LNCAP (cell line): ENCODE data around the gene CLOCK.

Experiments used
- CTCF ChIP-seq: fragments of 450-650 bp; IDR thresholded peaks from 2 replicates; pipeline ENCODE4 v1.5.1; 2017; ENCODE audit warnings: mild to moderate bottlenecking

Gene CLOCK

GRCh38 chr4:55498051-55498450 lies 48.7 kb downstream of the CLOCK start:
- TF ChIP-seq CTCF, result no peak

- TF ChIP-seq CTCF, result no peak
These were observed 55.2 kb downstream of the CLOCK start for GRCh38 chr4:55491486-55491885.

- no peak for TF ChIP-seq CTCF
These were observed 58.0 kb downstream of the CLOCK start for GRCh38 chr4:55488716-55489115.

- no peak for TF ChIP-seq CTCF
These were observed 60.9 kb downstream of the CLOCK start for GRCh38 chr4:55485821-55486220.

- TF ChIP-seq CTCF, result no peak
These were observed 63.4 kb downstream of the CLOCK start for GRCh38 chr4:55483315-55483714.

- no peak for TF ChIP-seq CTCF
These were observed 71.1 kb downstream of the CLOCK start for GRCh38 chr4:55475394-55476243.

- TF ChIP-seq CTCF, result no peak
These were observed 76.7 kb downstream of the CLOCK start for GRCh38 chr4:55469979-55470378.
